ENCODE data around the gene DPM1. TPM values are rescaled to one million over a fixed set of nuclear protein-coding genes. Genes with fewer than 3 reads are reported as not detected.

Gene DPM1
- total and polyA plus RNA-seq, 2 donors (not counting 3 experiments of a cell fraction or from before 2014, with no cell fraction given) = 33.9 to 41.9 TPM

DNA sequence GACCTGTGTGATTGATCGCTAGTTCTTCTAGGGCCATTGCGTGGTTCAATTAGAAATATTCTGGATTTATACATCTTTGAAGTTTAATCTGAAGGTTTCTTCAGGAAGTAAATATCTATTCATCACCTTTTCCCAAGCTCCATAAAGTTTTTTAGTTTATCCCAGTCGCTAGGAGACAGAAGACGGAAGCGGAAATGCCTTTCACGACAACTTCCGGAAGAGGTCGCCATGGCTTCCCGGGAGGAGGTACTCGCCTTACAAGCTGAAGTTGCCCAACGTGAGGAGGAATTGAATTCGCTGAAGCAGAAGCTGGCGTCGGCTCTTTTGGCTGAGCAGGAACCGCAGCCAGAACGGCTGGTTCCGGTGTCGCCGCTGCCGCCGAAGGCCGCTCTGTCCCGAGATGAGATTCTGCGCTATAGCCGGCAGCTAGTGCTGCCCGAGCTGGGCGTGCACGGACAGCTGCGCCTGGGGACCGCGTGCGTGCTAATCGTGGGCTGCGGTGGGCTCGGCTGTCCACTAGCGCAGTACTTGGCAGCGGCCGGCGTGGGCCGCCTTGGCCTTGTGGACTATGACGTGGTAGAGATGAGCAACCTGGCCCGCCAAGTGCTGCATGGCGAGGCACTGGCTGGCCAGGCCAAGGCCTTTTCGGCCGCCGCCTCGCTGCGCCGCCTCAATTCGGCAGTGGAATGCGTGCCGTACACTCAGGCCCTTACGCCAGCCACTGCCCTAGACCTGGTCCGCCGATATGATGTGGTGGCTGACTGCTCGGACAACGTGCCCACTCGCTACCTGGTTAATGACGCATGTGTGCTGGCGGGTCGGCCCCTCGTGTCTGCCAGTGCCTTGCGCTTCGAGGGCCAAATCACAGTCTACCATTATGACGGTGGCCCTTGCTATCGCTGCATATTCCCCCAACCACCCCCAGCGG is 547 bp upstream of the DPM1 start, which contains the start of gene MOCS3:
Gene MOCS3, plus strand, starts transcription at position 204 of the 928 bp plus-strand sequence. Its CDS starts 25 bp downstream, at position 229.
- Histone ChIP-seq H3K4me1 (ENCODE audit: control insufficient read depth, extremely low read depth, insufficient read depth, low read length) (peaks cover 24% of the 10 kb centered on the region), H3K9me1 (replicated peaks; ENCODE audit: control insufficient read depth, extremely low read depth, insufficient read depth, low read length) (no peaks in the 10 kb centered on the region), H3K9me3 (replicated peaks; ENCODE audit: control insufficient read depth, insufficient read depth, low read length) (no peaks in the 10 kb centered on the region), H3K4me2 (ENCODE audit: insufficient read depth, low read length) (peak within 1 kb of the TSS; percentile 97), H2AFZ (ENCODE audit: low read depth, low read length) (peak within 1 kb of the TSS; percentile 74), H3K27ac (ENCODE audit: insufficient read depth, low read depth, low read length) (peak within 1 kb of the TSS; percentile 96), H3K79me2 (ENCODE audit: control insufficient read depth, insufficient read depth, low read length) (peaks cover 57% of the 10 kb centered on the region), H3K4me3 (replicated peaks in 1 of 3; ENCODE audit: insufficient read depth in 1 of 3, low read depth in 1 of 3, low read length in 3 of 3) (peak within 1 kb of the TSS; percentile 55 to 94 (median 80)), H4K20me1 (replicated peaks; ENCODE audit: control insufficient read depth, extremely low read depth, insufficient read depth, low read length) (no peaks in the 10 kb centered on the region), H3K27me3 (ENCODE audit: control insufficient read depth in 2 of 2, insufficient read depth in 2 of 2, low read length in 2 of 2) (no peaks in the 10 kb centered on the region), H3K36me3 (ENCODE audit: control insufficient read depth in 2 of 2, extremely low read depth in 1 of 2, insufficient read depth in 2 of 2, low read length in 2 of 2) (peaks cover 0 to 2% of the 10 kb centered on the region in 2 experiments), H3K9ac (replicated peaks; ENCODE audit: extremely low read depth, insufficient read depth, low read length) (peak within 1 kb of the TSS; percentile 96)
- ChIA-PET CTCF (interaction anchor here (1.0 to 2.5 kb wide), 9 partner anchors 16 to 367 kb away, joined by 3 to 21 read pairs (median 8); partner anchors contain the start of genes ADNP and BCAS4), POLR2A (interaction anchor here (0.7 to 2.3 kb wide), 5 partner anchors 9 to 949 kb away, joined by 3 to 15 read pairs (median 4); partner anchors contain the start of gene ADNP)
- DNase-seq (ENCODE audit: low read depth, low spot score) (peak; percentile 94), FAIRE-seq (peak; percentile 93)
- dilution Hi-C loops (cut with MboI; ENCODE audit: extremely low pct_ligation_motif_present, low sequenced_read_pairs) = no loop called here
- intact Hi-C loops (cut with micrococcal nuclease) = loop anchor here (1.0 kb wide), 2 partner anchors 28 to 141 kb away; partner anchors contain the start of gene ADNP
- TF ChIP-seq, protein P1, sequence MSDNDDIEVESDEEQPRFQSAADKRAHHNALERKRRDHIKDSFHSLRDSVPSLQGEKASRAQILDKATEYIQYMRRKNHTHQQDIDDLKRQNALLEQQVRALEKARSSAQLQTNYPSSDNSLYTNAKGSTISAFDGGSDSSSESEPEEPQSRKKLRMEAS (IDR thresholded peaks at IDR 0.05; ENCODE audit: insufficient read depth, insufficient read length) = peak; percentile 48
- TF ChIP-seq GATA2 (IDR thresholded peaks at IDR 0.05; ENCODE audit: insufficient read depth, insufficient read length, low read depth, low read length) = no peak
- BruUV-seq (replicated peaks) = TSS peak; percentile 60

DNA sequence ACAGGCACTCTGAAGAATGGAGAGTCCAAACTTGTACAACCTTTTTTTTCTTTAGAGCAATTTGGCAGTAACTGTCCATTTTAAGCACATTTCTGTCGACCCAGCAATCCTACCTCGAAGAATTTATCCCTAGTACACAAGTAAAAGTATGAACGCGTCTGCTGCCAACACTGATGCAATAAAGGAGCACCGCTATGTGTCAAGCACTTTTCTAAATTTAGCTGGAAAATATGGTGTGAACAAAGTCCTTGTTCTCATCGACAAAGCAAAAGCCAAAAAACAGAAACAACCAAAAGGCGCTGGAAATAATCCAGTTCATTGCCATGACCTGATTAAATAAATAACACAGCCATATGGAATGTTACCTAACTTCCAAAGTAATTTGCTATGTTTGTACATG is 1.1 kb downstream of the DPM1 start:
- Histone ChIP-seq H3K9ac (replicated peaks; ENCODE audit: extremely low read depth, insufficient read depth, low read length) (peak overlapping the region; percentile 96), H3K79me2 (ENCODE audit: control insufficient read depth, insufficient read depth, low read length) (peaks cover 71% of the 10 kb centered on the region), H3K9me1 (replicated peaks; ENCODE audit: control insufficient read depth, extremely low read depth, insufficient read depth, low read length) (no peaks in the 10 kb centered on the region), H3K9me3 (replicated peaks; ENCODE audit: control insufficient read depth, insufficient read depth, low read length) (no peaks in the 10 kb centered on the region), H3K27me3 (ENCODE audit: control insufficient read depth in 2 of 2, insufficient read depth in 2 of 2, low read length in 2 of 2) (no peaks in the 10 kb centered on the region), H3K36me3 (ENCODE audit: control insufficient read depth in 2 of 2, extremely low read depth in 1 of 2, insufficient read depth in 2 of 2, low read length in 2 of 2) (peaks cover 0 to 9% of the 10 kb centered on the region in 2 experiments), H3K4me1 (ENCODE audit: control insufficient read depth, extremely low read depth, insufficient read depth, low read length) (peaks cover 24% of the 10 kb centered on the region), H3K4me3 (replicated peaks in 1 of 3; ENCODE audit: insufficient read depth in 1 of 3, low read depth in 1 of 3, low read length in 3 of 3) (peak overlapping the region; percentile 55 to 94 (median 80)), H4K20me1 (replicated peaks; ENCODE audit: control insufficient read depth, extremely low read depth, insufficient read depth, low read length) (no peaks in the 10 kb centered on the region), H2AFZ (ENCODE audit: low read depth, low read length) (no peak overlapping the region), H3K4me2 (ENCODE audit: insufficient read depth, low read length) (peak overlapping the region; percentile 97), H3K27ac (ENCODE audit: insufficient read depth, low read depth, low read length) (peak overlapping the region; percentile 96)
- dilution Hi-C loops (cut with MboI; ENCODE audit: extremely low pct_ligation_motif_present, low sequenced_read_pairs) (no loop called here), intact Hi-C loops (cut with micrococcal nuclease) (no loop called here)
- DNase-seq (ENCODE audit: low read depth, low spot score) = peak; percentile 8
- BruUV-seq (replicated peaks) = no TSS peak
- POLR2A ChIA-PET = interaction anchor here (2.3 kb wide), 1 partner anchor 25 kb away, joined by 15 read pairs; the partner anchor contains the start of gene ADNP
- CTCF ChIA-PET = interaction anchor here (0.8 to 2.5 kb wide), 7 partner anchors 24 to 163 kb away, joined by 3 to 21 read pairs (median 9); partner anchors contain the start of genes ADNP and BCAS4
- FAIRE-seq = no peak
- no peak for TF ChIP-seq EZH2 (IDR thresholded peaks at IDR 0.05; ENCODE audit: borderline replicate concordance, low read depth, low read length, severe bottlenecking)
- TF ChIP-seq MYC (IDR thresholded peaks at IDR 0.05; ENCODE audit: low read depth, low read length) = no peak
- TF ChIP-seq, protein P1 (IDR thresholded peaks at IDR 0.05; ENCODE audit: insufficient read depth, insufficient read length) = no peak
- TF ChIP-seq, protein P2, sequence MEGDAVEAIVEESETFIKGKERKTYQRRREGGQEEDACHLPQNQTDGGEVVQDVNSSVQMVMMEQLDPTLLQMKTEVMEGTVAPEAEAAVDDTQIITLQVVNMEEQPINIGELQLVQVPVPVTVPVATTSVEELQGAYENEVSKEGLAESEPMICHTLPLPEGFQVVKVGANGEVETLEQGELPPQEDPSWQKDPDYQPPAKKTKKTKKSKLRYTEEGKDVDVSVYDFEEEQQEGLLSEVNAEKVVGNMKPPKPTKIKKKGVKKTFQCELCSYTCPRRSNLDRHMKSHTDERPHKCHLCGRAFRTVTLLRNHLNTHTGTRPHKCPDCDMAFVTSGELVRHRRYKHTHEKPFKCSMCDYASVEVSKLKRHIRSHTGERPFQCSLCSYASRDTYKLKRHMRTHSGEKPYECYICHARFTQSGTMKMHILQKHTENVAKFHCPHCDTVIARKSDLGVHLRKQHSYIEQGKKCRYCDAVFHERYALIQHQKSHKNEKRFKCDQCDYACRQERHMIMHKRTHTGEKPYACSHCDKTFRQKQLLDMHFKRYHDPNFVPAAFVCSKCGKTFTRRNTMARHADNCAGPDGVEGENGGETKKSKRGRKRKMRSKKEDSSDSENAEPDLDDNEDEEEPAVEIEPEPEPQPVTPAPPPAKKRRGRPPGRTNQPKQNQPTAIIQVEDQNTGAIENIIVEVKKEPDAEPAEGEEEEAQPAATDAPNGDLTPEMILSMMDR (IDR thresholded peaks at IDR 0.05; ENCODE audit: extremely low read depth in 1 of 2, insufficient read depth in 1 of 2, low read depth in 1 of 2, low read length in 2 of 2) = no peak
- no peak for TF ChIP-seq GATA2 (IDR thresholded peaks at IDR 0.05; ENCODE audit: insufficient read depth, insufficient read length, low read depth, low read length)
- no peak for TF ChIP-seq JUN (IDR thresholded peaks at IDR 0.05; ENCODE audit: borderline replicate concordance, insufficient read depth, insufficient read length, low read depth)
- TF ChIP-seq POLR2A (IDR thresholded peaks at IDR 0.05; ENCODE audit: low read depth, low read length) = no peak
- no peak for TF ChIP-seq POLR2AphosphoS5 (IDR thresholded peaks at IDR 0.05; ENCODE audit: insufficient read depth, low read depth, low read length)
- no peak for TF ChIP-seq FOS (IDR thresholded peaks at IDR 0.05; ENCODE audit: borderline replicate concordance, insufficient read depth, low read length)
